Activated T-cell treated with anti-CD3 and anti-CD28 coated beads, Interleukin-2, amount 50 U/mL, for 4 hours (primary cell): Measurements from ENCODE around the gene POLR3H. TPM values are rescaled to one million over a fixed set of nuclear protein-coding genes. Genes with fewer than 3 reads are reported as not detected.

Experiments used
- ATAC-seq, 2 donors: fragments of 200-7000 bp; cut with Tn5 transposase; one replicate each; pipeline ENCODE4 v1.10.0; 2021
- DNase-seq: peaks from one replicate; pipeline ENCODE4 v3.0.0-alpha.2; 2020
- H3K27me3 Mint-ChIP-seq: one replicate; pipeline ENCODE4 v1.8.0; 2021; ENCODE audit warnings: low read depth, mixed read lengths
- H3K36me3 Mint-ChIP-seq: one replicate; pipeline ENCODE4 v1.8.0; 2022; ENCODE audit warnings: mixed read lengths; ENCODE audit not compliant: insufficient read depth
- H3K4me1 Mint-ChIP-seq: one replicate; pipeline ENCODE4 v1.8.0; 2021; ENCODE audit warnings: low read depth, mixed read lengths
- H3K4me3 Mint-ChIP-seq: one replicate; pipeline ENCODE4 v1.8.0; 2021; ENCODE audit warnings: mild to moderate bottlenecking, moderate library complexity, mixed read lengths
- H3K9me3 Mint-ChIP-seq: one replicate; pipeline ENCODE4 v1.8.0; 2021; ENCODE audit warnings: mixed read lengths
- total RNA-seq, 3 donors: library from RNA; stranded (reverse); gene quantifications; one replicate each; pipeline ENCODE4 v1.2.1, GENCODE V29; 2021

Gene POLR3H
- total RNA-seq, 3 donors from 2014 or later = 108 to 140 (median 109) TPM

DNA sequence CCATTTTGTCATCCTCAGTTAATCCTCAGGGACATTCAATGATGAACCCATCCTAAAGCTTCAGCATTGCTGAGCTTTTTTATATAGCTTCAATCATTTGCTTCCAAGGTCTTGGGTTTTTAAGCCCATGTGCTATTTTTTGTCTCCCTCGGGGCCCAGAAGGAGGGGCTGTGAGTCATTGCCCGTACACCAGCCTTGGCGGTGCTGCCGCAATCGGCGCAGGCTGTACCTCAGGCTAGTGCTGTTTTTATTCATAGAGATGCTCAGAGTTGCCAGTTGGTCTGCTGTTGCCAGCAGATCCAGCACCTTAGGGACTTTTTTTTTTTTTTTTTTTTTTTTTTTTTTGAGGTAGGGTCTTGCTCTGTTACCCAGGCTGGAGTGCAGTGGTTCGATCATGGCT is 39.9 kb downstream of the POLR3H start:
- no peak for ATAC-seq
- Mint-ChIP-seq H3K9me3 (no peaks in the 10 kb centered on the region), H3K4me3 (no peak overlapping the region), H3K4me1 (no peaks in the 10 kb centered on the region), H3K36me3 (peaks cover 25% of the 10 kb centered on the region), H3K27me3 (no peaks in the 10 kb centered on the region)
- no peak for DNase-seq

DNA sequence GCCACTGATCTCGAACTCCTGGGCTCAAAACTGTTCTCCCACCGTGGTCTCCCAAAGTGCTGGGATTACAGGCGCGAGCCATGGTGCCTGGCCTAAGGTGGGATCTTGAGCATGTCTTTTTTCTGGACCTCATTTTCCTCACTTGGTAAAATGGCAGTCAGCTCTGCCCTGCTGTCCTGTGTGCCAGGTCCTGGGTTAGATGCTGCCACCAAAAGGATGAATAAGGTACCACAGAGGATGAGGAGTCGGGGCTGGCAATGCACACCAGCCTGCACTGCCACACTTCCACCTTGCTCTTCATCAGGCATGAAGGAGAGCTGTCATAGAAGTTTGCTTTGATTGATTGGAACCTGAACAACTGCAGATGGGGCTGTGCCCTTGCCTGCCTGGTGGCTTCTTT is 43.1 kb downstream of the POLR3H start:
- DNase-seq = no peak
- peak; percentile 43 to 56 for ATAC-seq
- no peaks in the 10 kb centered on the region for H3K27me3 Mint-ChIP-seq
- no peaks in the 10 kb centered on the region for H3K4me1 Mint-ChIP-seq
- H3K4me3 Mint-ChIP-seq = no peak overlapping the region
- H3K36me3 Mint-ChIP-seq = peaks cover 16% of the 10 kb centered on the region
- H3K9me3 Mint-ChIP-seq = no peaks in the 10 kb centered on the region

DNA sequence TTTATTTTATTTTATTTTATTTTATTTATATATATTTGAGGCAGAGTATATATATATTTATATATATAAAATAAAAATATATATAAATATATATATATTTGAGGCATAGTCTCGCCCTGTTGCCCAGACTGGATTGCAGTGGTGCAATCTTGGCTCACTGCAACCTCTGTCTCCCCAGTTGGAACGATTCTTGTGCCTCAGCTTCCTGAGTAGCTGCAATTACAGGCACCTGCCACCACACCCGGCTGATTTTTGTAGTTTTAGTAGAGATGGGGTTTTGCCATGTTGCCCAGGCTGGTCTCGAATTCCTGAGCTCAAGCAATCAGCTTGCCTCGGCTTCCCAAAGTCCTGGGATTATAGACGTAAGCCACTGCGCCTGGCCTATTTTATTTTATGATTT is 44.0 kb downstream of the POLR3H start:
- H3K36me3 Mint-ChIP-seq = peaks cover 16% of the 10 kb centered on the region
- no peak overlapping the region for H3K4me3 Mint-ChIP-seq
- no peaks in the 10 kb centered on the region for H3K27me3 Mint-ChIP-seq

DNA sequence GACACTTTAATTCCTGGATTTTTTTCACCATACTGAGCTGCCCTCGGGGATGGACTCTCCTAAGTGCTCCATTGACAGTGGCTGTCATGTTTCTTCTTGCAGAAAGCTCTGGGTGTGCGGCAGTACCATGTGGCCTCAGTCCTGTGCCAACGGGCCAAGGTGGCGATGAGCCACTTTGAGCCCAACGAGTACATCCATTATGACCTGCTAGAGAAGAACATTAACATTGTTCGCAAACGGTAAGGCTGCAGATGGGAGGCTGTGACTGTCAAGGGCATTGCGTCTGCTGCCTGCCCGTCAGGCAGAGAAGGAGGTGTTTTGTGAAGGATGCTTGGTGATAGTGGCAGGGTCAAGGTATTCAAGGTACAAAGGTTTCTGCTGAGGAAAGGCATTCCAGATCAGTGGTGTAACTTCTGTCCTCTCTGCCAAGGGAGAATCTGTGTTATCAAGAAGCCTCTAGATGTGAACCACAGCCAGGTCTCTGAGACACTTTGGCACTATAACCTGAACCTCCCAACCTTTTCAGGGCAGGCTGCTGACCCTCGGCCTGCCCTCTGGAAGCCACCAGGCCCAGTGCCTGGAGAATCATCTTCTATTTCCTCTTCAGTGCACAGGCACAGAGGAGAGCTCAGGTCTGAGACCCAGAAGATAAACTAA is 44.5 kb downstream of the POLR3H start:
- DNase-seq = no peak
- Mint-ChIP-seq H3K9me3 (no peaks in the 10 kb centered on the region), H3K27me3 (no peaks in the 10 kb centered on the region), H3K4me1 (no peaks in the 10 kb centered on the region), H3K4me3 (no peak overlapping the region), H3K36me3 (peaks cover 13% of the 10 kb centered on the region)
- no peak for ATAC-seq

More for the DNA sequence above, 44.0 kb downstream of the POLR3H start:
- Mint-ChIP-seq H3K4me1 (no peaks in the 10 kb centered on the region), H3K9me3 (no peaks in the 10 kb centered on the region)
- ATAC-seq (no peak), DNase-seq (no peak)

DNA sequence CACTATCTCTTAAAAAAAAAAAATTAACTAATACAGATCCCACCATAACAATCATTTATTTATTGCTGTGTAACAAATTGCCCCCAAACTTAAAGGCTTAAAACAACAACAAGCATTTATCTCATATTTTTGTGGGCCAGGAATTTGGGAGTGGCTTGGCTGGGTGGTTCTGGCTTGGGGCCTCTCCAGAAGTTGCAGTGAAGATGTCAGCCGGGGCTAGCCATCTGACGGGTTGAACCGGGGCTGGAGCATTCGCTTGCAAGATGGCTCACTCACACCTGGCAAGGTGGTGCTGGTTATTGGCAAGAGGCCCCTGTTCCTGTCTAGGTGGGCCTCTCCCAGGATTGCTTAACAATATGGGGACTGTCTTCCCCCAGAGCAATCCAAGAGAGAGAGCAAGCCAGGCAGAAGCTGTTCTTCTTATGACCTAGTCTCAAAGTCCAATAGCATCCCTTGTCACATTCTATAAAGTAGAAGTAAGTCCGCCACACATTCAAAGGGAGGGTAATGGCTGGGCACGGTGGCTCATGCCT is 45.9 kb downstream of the POLR3H start:
- DNase-seq = no peak
- no peaks in the 10 kb centered on the region for H3K9me3 Mint-ChIP-seq
- H3K4me1 Mint-ChIP-seq = no peaks in the 10 kb centered on the region
- H3K36me3 Mint-ChIP-seq = peaks cover 10% of the 10 kb centered on the region
- H3K4me3 Mint-ChIP-seq = no peak overlapping the region
- H3K27me3 Mint-ChIP-seq = no peaks in the 10 kb centered on the region
- no peak for ATAC-seq

DNA sequence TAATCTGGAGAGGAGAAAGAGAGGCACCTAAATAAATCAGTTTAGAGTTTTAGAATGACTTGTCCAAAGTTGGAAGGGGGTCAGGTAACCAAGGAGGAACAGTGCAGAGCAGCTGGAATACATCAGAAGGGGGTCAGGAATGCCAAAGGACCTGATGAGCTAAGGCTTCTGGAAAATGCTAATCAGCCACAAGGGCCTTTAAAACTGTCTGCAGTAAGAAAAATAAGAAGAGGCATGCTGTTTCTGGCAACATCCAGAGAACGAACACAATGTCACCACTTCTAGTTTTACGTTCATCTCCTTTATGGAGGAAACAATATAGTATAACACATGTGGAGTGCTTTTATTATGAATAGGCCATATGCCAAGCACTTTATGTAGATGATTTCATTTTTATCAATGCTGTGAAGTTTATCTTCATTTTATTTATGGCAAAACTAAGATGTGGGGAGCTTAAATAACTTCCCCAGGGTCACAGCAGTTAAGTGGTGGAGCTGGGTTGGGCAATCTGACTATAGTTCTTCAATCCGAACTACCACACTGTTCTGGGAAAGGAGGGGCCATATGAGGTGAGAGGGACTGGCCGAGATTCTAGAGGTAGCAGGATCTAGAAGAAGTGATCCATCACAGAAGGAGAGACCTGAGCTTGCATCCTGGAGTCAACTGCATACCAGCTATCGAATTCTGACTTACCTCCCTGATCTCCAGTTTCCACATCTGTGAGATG is 52.7 kb downstream of the POLR3H start:
- peaks cover 23% of the 10 kb centered on the region for H3K4me1 Mint-ChIP-seq
- H3K9me3 Mint-ChIP-seq = no peaks in the 10 kb centered on the region
- H3K27me3 Mint-ChIP-seq = no peaks in the 10 kb centered on the region
- DNase-seq = no peak
- peaks cover 13% of the 10 kb centered on the region for H3K36me3 Mint-ChIP-seq
- ATAC-seq = no peak
- no peak overlapping the region for H3K4me3 Mint-ChIP-seq

DNA sequence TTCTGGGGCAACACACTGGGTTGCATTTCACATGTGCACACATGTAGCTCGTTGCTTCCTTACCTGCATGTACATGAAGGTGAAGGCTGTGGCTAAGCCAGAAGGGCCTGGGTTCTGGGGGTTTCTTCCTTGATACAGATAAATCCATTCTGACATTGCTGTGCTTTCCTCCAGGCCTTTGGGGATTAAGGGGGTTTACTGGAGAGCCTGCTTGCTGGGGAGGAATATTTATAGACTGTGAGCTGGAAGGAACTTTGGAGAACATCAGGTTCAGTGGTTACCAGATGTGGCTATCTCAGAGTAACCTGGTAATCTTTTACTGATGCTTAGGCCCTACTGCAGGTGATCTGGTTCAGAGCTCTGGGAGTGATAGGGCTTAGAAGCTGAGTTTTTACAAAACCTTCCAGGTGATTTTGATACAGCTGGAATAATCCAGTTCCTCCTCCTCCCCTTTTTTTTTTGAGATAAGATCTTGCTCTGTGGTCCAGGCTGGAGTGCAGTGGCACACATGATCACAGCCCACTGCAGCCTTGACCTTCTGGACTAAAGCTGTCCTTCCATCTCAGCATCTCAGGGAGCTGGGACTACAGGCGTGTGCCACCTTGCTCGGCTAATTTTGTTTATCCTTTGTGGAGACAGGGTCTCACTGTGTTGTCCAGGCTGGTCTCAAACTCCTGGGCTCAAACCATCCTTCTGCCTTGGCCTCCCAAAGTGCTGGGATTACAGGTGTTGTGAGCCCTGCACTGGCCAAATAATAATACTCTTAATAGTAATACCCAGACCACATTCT is 55.5 kb downstream of the POLR3H start:
- H3K36me3 Mint-ChIP-seq = peaks cover 15% of the 10 kb centered on the region
- H3K4me3 Mint-ChIP-seq = no peak overlapping the region

DNA sequence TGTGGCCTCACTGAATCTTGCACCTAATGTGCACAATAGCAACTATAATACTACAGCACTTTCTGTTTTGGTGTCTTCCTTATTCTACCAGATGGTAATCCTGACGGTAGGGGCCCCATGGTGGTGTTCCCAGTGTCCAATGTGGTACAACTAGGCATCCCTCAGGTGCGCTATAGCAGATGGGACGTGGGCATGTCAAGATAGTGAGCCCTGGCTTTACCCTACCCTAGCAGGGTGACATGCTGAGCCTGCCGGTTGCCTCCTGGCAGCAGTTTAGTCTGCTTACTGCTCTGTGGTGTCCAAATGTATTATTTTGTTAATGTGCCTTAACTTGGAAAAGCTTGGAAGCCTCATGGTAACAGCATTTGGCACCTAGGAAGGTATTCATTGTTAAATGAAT is 56.2 kb downstream of the POLR3H start:
- H3K27me3 Mint-ChIP-seq = no peaks in the 10 kb centered on the region
- peaks cover 15% of the 10 kb centered on the region for H3K36me3 Mint-ChIP-seq
- DNase-seq = no peak
- no peak for ATAC-seq
- no peak overlapping the region for H3K4me3 Mint-ChIP-seq
- H3K4me1 Mint-ChIP-seq = peaks cover 37% of the 10 kb centered on the region
- H3K9me3 Mint-ChIP-seq = no peaks in the 10 kb centered on the region

More for the DNA sequence above, 55.5 kb downstream of the POLR3H start:
- Mint-ChIP-seq H3K27me3 (no peaks in the 10 kb centered on the region), H3K4me1 (peaks cover 35% of the 10 kb centered on the region), H3K9me3 (no peaks in the 10 kb centered on the region)
- no peak for DNase-seq
- no peak for ATAC-seq

DNA sequence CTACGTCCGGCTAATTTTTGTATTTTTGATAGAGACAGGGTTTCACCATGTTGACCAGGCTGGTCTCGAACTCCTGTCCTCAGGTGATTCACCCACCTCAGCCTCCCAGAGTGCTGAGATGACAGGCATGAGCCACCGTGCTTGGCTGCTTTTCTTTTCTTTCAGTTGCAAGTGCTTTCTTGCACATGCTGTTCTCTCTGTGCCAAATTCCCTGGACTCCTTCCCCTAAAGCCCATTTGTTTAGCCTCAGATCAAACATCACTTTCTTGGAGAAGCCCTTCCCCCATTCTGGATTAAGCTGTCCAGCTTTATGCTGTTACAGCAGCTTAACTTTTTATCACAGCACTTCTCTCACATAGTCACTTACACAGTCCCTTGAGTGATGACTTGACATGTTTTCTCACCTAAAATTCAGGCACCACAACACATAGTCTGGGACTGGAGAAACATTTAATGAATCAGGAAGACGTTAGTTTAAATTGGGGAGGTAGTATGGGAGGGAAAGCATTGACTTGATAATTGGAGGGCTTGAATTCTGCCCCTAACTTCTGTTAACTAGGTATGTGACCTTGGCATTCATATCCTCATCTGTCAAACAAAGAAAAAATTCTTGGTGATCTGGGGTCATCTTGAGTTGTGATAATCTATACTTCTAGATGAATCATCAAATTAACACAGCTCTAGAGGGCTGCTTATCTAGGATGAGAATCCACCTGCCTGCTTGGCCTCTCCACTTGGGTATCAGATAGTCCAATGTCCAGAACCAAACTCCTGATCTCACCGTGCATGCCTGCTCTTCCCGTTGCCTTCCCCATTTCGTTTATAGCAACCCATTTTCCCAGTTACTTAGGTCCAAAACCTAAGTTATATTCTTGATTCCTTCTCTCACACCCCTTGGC is 57.0 kb downstream of the POLR3H start:
- Mint-ChIP-seq H3K36me3 (peaks cover 15% of the 10 kb centered on the region), H3K9me3 (no peaks in the 10 kb centered on the region), H3K4me3 (no peak overlapping the region), H3K4me1 (peaks cover 45% of the 10 kb centered on the region), H3K27me3 (no peaks in the 10 kb centered on the region)
- no peak for DNase-seq
- ATAC-seq = no peak

DNA sequence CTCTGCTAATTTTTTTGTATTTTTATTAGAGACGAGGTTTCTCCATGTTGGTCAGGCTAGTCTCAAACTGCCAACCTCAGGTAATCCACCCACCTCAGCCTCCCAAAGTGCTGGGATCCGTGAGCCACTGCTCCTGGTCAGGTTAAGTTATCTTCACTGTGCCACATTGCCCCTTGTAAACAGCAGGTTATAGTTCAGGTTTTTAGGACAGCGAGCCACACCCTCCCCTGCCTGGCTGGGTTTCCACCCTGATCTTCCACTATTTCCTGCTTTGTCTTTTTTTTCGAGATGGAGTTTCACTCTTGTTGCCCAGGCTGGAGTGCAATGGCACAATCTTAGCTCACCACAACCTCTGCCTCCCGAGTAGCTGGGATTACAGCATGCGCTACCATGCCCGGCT is 59.2 kb downstream of the POLR3H start:
- no peak for DNase-seq
- H3K36me3 Mint-ChIP-seq = peaks cover 15% of the 10 kb centered on the region
- ATAC-seq = no peak
- H3K4me1 Mint-ChIP-seq = peaks cover 52% of the 10 kb centered on the region
- no peaks in the 10 kb centered on the region for H3K9me3 Mint-ChIP-seq
- H3K27me3 Mint-ChIP-seq = no peaks in the 10 kb centered on the region
- H3K4me3 Mint-ChIP-seq = no peak overlapping the region

DNA sequence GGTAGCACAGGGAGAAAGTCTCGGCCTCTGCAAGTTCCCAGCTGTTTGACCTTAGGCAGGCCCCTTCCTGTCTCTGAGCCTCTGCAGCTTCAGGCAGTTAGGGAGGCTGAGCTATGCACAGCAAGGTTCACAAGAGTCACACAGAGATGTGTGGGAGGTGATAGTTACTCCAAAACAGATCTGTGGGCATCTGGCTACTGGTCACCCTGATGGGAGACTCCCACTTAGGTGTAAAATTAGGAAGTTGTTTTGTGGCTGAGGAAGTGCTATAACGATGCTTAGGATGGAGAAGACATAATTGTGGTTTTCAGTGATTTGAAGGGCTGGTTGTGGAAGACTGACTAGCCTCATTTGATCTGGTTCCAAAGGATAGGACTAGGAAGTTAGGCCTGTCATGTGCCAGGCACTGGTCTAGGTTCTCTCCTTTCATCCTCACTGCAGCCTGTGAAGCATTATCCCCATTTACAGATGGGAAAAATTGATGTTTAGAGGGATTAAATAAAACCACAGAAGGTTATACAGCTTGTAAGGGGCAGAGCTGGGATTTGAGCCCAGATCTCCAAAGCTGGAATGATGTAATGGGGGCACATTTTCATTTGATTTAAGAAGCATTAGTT is 61.8 kb downstream of the POLR3H start:
- DNase-seq = no peak
- Mint-ChIP-seq H3K4me1 (peaks cover 54% of the 10 kb centered on the region), H3K4me3 (no peak overlapping the region), H3K9me3 (no peaks in the 10 kb centered on the region), H3K36me3 (peaks cover 6% of the 10 kb centered on the region), H3K27me3 (no peaks in the 10 kb centered on the region)
- no peak for ATAC-seq

DNA sequence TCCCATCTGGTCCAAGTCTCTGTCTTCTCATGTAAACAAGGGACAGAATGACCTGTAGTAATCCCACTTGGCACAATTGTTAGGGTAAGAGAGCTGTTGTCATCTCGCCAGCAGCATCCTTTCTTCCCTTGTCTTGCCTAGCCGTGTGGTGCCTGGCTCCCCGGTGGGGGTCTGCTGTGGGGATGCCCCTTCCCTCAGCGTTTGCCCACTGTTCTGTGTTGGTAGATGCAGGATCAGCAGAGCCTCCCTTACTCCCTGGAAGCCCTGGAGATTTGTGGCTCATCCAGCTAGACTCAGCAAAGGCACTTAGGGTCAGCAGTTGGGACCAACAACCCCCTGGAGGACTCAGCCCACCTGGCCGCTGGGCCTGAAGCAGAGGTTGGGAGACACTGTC is 62.3 kb downstream of the POLR3H start:
- Mint-ChIP-seq H3K4me1 (peaks cover 49% of the 10 kb centered on the region), H3K27me3 (no peaks in the 10 kb centered on the region), H3K36me3 (peaks cover 3% of the 10 kb centered on the region), H3K9me3 (no peaks in the 10 kb centered on the region), H3K4me3 (no peak overlapping the region)
- ATAC-seq (no peak), DNase-seq (no peak)

DNA sequence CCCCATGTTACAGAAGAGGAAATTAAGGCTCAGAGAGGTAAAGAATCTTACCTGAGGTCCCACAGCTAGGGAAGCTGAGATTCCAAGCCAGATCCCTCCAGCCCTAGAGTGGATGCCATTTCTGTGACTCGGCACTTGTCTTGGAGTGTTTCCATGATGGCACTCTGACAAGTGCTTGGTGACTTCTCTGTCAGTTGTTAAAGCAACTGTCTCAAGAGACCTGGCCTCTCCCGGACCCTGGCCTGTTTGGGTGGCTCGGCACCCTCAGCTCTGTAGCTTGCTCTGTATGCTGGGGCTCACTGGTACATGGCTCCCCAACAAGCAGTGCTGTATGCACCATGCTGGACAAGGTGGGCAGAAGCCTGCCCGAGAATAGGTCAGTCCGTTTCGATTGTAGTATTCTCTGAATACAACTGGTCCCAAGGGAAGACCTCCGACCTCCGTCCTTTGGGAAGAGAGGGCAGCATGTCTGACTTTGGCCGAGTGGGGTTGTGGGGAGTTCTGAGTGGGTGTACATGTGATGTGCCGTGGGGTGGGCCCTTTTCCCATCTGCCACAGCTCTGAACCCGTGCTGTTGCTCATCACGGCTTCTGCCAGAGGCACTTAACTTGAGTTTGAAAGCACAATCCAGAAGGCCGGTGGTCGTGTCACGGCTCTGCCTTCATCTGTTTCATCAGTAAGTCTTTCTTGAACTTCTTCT is 63.0 kb downstream of the POLR3H start:
- H3K36me3 Mint-ChIP-seq = peaks cover 3% of the 10 kb centered on the region
- DNase-seq (no peak), ATAC-seq (no peak)
- no peak overlapping the region for H3K4me3 Mint-ChIP-seq
- no peaks in the 10 kb centered on the region for H3K27me3 Mint-ChIP-seq
- H3K9me3 Mint-ChIP-seq = no peaks in the 10 kb centered on the region
- H3K4me1 Mint-ChIP-seq = peaks cover 46% of the 10 kb centered on the region
